B cell (primary cell): ENCODE measurements around the gene ADGRA1. TPM values are rescaled to one million over a fixed set of nuclear protein-coding genes. Genes with fewer than 3 reads are reported as not detected.

Experiments used
- ATAC-seq: fragments of 200-7000 bp; cut with Tn5 transposase; one replicate; pipeline ENCODE4 v1.10.0; 2021; ENCODE audit warnings: low read depth, mild to moderate bottlenecking, moderate number of reproducible peaks, moderate library complexity
- CTCF ChIA-PET: fragments of 350-600 bp; sonication (Branson Sonifier 250); formaldehyde crosslinking; loops from one replicate; lab custom pipeline; 2021; ENCODE audit warnings: antibody characterized with exemption, inconsistent platforms; lab: Charles Lee
- POLR2A ChIA-PET: fragments of 350-600 bp; sonication (Branson Sonifier 250); formaldehyde crosslinking; loops from one replicate; lab custom pipeline; 2021; ENCODE audit warnings: antibody characterized with exemption; lab: Charles Lee
- DNase-seq: peaks from one replicate; pipeline ENCODE4 v3.0.0; 2013
- H2AFZ ChIP-seq: 2 replicates; pipeline ENCODE4 v1.6.1; 2012; ENCODE audit warnings: mild to moderate bottlenecking, low read depth, low read length; ENCODE audit not compliant: insufficient read depth, poor library complexity, severe bottlenecking
- H3K27ac ChIP-seq, 2 donors: 1 replicate in 1 of 2; 2 replicates in 1 of 2; pipeline ENCODE4 v1.5.1; 2012 to 2013; ENCODE audit warnings: low read length in 2 of 2, mild to moderate bottlenecking in 2 of 2, moderate library complexity in 1 of 2
- H3K27me3 ChIP-seq, 4 experiments: fragments of 200-600 bp in 1 of 4; sonication (generic) in 1 of 4; replicated peaks in 1 of 4; 1 replicate in 2 of 4; 2 replicates in 2 of 4; pipeline versions ENCODE4 v1.6.1 to v1.7.0; 2013 to 2016; ENCODE audit warnings: low read length in 3 of 4, mild to moderate bottlenecking in 2 of 4, mixed read lengths in 1 of 4, moderate library complexity in 1 of 4; ENCODE audit not compliant: insufficient read depth in 4 of 4, control insufficient read depth in 3 of 4; ENCODE audit errors: control extremely low read depth in 1 of 4
- H3K36me3 ChIP-seq, 2 experiments: replicated peaks in 1 of 2; 1 replicate in 1 of 2; 2 replicates in 1 of 2; pipeline versions ENCODE4 v1.6.1 to v1.7.1; 2013; ENCODE audit warnings: low read length in 1 of 2; ENCODE audit not compliant: insufficient read depth in 2 of 2, control insufficient read depth in 1 of 2; ENCODE audit errors: control extremely low read depth in 1 of 2, extremely low read depth in 1 of 2
- H3K4me1 ChIP-seq, 2 donors: fragments of 200-600 bp in 1 of 2; sonication (generic) in 1 of 2; 1 replicate in 1 of 2; 2 replicates in 1 of 2; pipeline versions ENCODE4 v1.5.1 to v1.6.1; 2013 to 2017; ENCODE audit warnings: low read length in 2 of 2; ENCODE audit not compliant: control insufficient read depth in 2 of 2, insufficient read depth in 2 of 2
- H3K4me2 ChIP-seq: replicated peaks from 2 replicates; pipeline ENCODE3; 2012; ENCODE audit warnings: mild to moderate bottlenecking, low read depth, low read length; ENCODE audit not compliant: poor library complexity, severe bottlenecking
- H3K4me3 ChIP-seq, 5 experiments: fragments of 200-600 bp in 1 of 5; sonication (generic) in 1 of 5; 1 replicate in 3 of 5; 2 replicates in 2 of 5; pipeline versions ENCODE4 v1.5.1 to v1.7.0; 2011 to 2016; ENCODE audit warnings: low read length in 4 of 5, mild to moderate bottlenecking in 4 of 5, low read depth in 2 of 5, control low read depth in 1 of 5, moderate library complexity in 1 of 5; ENCODE audit not compliant: insufficient read depth in 1 of 5; ENCODE audit errors: control extremely low read depth in 1 of 5, extremely low read depth in 1 of 5
- H3K79me2 ChIP-seq: fragments of 200-600 bp; sonication (generic); one replicate; pipeline ENCODE4 v1.6.0; 2016; ENCODE audit warnings: low read length; ENCODE audit not compliant: control insufficient read depth, insufficient read depth
- H3K9ac ChIP-seq: fragments of 200-600 bp; sonication (generic); 2 replicates; pipeline ENCODE4 v1.6.1; 2017; ENCODE audit warnings: mild to moderate bottlenecking, low read length, moderate library complexity
- H3K9me3 ChIP-seq, 3 donors: one replicate each; pipeline versions ENCODE4 v1.6.1 to v1.7.1; 2013; ENCODE audit warnings: low read length in 2 of 3; ENCODE audit not compliant: control insufficient read depth in 2 of 3, insufficient read depth in 1 of 3; ENCODE audit errors: control extremely low read depth in 1 of 3
- H4K20me1 ChIP-seq: 2 replicates; pipeline ENCODE4 v1.6.0; 2012; ENCODE audit warnings: mild to moderate bottlenecking, low read length; ENCODE audit not compliant: insufficient read depth, control insufficient read depth, poor library complexity, severe bottlenecking
- H3K27ac Mint-ChIP-seq: one replicate; pipeline ENCODE4 v1.8.0; 2021; ENCODE audit warnings: mixed read lengths
- H3K27me3 Mint-ChIP-seq: one replicate; pipeline ENCODE4 v1.8.0; 2021; ENCODE audit warnings: mixed read lengths
- H3K4me1 Mint-ChIP-seq: one replicate; pipeline ENCODE4 v1.8.0; 2021; ENCODE audit warnings: mixed read lengths
- H3K4me3 Mint-ChIP-seq: one replicate; pipeline ENCODE4 v1.8.0; 2021; ENCODE audit warnings: mixed read lengths
- H3K9me3 Mint-ChIP-seq: one replicate; pipeline ENCODE4 v1.8.0; 2022; ENCODE audit warnings: mixed read lengths; ENCODE audit not compliant: insufficient read depth
- EZH2 ChIP-seq: IDR thresholded peaks from 2 replicates; pipeline ENCODE4 v1.6.1; 2012; ENCODE audit warnings: borderline replicate concordance, low read depth, mild to moderate bottlenecking, moderate library complexity, low read length; ENCODE audit not compliant: insufficient read depth, poor library complexity, severe bottlenecking
- WGBS: methylation state at CpG from one replicate; pipeline ENCODE4 v1.1.5; 2013; ENCODE audit warnings: missing lambda C conversion rate; ENCODE audit not compliant: insufficient coverage; 5-methylcytosine and 5-hydroxymethylcytosine counted together
- intact Hi-C: fragments of 100-400 bp; cut with micrococcal nuclease; formaldehyde crosslinking; loops from one replicate; pipeline ENCODE4 v1.10.0; 2022
- polyA plus RNA-seq: library from polyadenylated mRNA; depleted of rRNA; stranded (reverse); fragments of >200 nt; gene quantifications from 2 replicates; pipeline ENCODE4 v1.2.3, GENCODE V29; 2012
- total RNA-seq, 2 donors: library from RNA; stranded (reverse); fragments of 120-200 nt in 1 of 2; gene quantifications; 1 replicate in 1 of 2; 2 replicates in 1 of 2; pipeline versions ENCODE4 v1.2.3 to v1.2.4, GENCODE V29; 2013 to 2022
- TF ChIP-seq, protein P1 (sequence below): fragments of 200-600 bp; IDR thresholded peaks from one replicate; pipeline ENCODE4 v1.8.0; 2022; ENCODE audit warnings: antibody characterized with exemption, mild to moderate bottlenecking

The ADGRA1 gene
- total and polyA plus RNA-seq, 2 donors (not counting 1 experiment from before 2014, with no cell fraction given), result not detected

DNA sequence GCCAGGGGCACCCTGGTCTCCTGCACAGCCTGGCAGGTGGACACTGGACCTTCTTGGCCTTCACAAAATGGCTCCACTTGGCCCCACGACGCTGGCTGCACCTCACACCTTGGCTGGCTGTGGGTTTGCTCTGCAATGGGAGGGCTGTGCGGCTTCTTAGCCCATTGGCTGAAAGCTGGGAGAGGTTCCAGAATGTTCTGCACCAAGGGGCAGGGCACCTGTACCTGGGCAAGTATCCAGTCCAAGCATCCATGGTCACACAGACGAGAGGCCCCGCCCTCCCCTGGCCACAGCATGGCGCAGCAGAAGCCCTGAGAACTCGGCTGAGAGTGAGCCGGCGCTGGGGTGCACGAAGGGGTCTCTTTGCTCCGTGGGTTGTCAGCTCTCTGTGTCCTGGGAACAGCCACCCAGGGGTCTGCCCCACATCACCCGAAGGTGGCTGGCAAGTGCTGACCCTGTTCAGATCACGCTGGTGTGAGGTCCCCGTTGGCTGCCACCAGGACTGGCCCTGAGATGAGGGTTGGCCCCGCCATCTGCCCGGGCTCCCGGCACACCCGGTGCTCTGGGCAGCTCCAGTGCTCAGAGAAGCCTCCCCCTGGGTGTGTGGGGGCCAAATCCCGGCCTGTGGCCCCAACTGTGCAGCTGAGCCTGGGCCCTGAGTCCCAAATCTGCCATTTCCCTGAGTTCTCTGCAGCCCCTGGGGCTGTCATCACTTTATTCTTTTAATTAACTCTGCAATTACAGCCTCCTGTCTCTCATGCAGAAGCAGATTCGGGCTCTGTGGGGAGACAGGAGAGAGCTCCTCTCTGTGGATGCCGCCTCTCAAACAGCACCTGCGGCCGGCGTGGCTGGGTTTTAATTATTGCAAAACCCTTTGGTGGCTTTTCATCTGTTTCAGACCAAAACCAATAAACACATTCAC lies 19.4 kb upstream of the ADGRA1 start:
- H3K27me3 Mint-ChIP-seq, result no peaks in the 10 kb centered on the region
- no peak overlapping the region for H3K9ac ChIP-seq
- H3K4me3 Mint-ChIP-seq, result no peak overlapping the region
- no peak overlapping the region for H3K4me2 ChIP-seq
- no peaks in the 10 kb centered on the region for H3K36me3 ChIP-seq
- no peaks in the 10 kb centered on the region for H3K4me1 ChIP-seq
- WGBS, result 84% methylated on average over 24 of the region's 24 CpGs
- no peak for DNase-seq
- H3K27ac Mint-ChIP-seq, result no peak overlapping the region
- H2AFZ ChIP-seq, result no peak overlapping the region
- H3K27ac ChIP-seq, result no peak overlapping the region
- no peak overlapping the region for H3K4me3 ChIP-seq
- no peaks in the 10 kb centered on the region for H3K27me3 ChIP-seq
- H4K20me1 ChIP-seq, result no peaks in the 10 kb centered on the region
- intact Hi-C loops, result no loop called here
- ChIA-PET POLR2A (no interaction called here), CTCF (no interaction called here)
- TF ChIP-seq, protein P1, sequence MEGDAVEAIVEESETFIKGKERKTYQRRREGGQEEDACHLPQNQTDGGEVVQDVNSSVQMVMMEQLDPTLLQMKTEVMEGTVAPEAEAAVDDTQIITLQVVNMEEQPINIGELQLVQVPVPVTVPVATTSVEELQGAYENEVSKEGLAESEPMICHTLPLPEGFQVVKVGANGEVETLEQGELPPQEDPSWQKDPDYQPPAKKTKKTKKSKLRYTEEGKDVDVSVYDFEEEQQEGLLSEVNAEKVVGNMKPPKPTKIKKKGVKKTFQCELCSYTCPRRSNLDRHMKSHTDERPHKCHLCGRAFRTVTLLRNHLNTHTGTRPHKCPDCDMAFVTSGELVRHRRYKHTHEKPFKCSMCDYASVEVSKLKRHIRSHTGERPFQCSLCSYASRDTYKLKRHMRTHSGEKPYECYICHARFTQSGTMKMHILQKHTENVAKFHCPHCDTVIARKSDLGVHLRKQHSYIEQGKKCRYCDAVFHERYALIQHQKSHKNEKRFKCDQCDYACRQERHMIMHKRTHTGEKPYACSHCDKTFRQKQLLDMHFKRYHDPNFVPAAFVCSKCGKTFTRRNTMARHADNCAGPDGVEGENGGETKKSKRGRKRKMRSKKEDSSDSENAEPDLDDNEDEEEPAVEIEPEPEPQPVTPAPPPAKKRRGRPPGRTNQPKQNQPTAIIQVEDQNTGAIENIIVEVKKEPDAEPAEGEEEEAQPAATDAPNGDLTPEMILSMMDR, result no peak
- no peak for TF ChIP-seq EZH2
- H3K4me1 Mint-ChIP-seq, result no peaks in the 10 kb centered on the region
- no peaks in the 10 kb centered on the region for H3K79me2 ChIP-seq
- H3K9me3 ChIP-seq, result peaks cover 0 to 8% (median 0%) of the 10 kb centered on the region in 3 donors
- no peak for ATAC-seq
- no peaks in the 10 kb centered on the region for H3K9me3 Mint-ChIP-seq

DNA sequence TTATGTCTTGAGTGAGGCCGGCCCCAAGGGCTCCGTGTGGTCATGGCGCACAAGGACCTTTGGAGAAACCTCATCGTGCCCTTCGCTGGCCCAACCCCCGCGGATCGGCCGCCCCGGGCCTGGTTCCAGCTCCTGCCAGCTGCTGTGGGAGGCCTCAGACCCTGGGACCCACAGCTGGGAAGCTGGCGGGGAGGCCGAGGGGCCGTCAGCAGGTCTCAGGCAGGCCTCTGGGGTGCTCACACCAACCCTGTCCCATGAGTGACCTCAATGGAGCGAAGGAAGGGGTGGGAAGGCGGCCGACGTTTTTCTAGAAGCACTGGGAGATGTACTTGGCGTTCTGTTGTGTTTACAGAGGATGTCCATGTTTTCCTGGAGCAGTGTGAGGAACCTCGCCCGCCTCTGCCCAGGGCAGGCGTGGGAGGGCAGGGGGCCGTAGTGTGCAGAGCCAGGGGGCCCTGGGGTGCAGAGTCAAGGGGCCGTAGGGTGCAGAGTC lies 18.6 kb upstream of the ADGRA1 start:
- no peak for DNase-seq
- H3K4me3 ChIP-seq, result no peak overlapping the region
- ChIA-PET POLR2A (no interaction called here), CTCF (no interaction called here)
- H3K4me1 ChIP-seq, result no peaks in the 10 kb centered on the region
- Mint-ChIP-seq H3K4me1 (no peaks in the 10 kb centered on the region), H3K27ac (no peak overlapping the region), H3K27me3 (no peaks in the 10 kb centered on the region), H3K9me3 (no peaks in the 10 kb centered on the region), H3K4me3 (no peak overlapping the region)
- H2AFZ ChIP-seq, result no peak overlapping the region
- TF ChIP-seq EZH2, result no peak
- TF ChIP-seq, protein P1, result no peak
- H3K9ac ChIP-seq, result no peak overlapping the region
- 88% methylated on average over 21 of the region's 23 CpGs for WGBS
- no peak overlapping the region for H3K4me2 ChIP-seq
- no peak for ATAC-seq
- peaks cover 0 to 8% (median 0%) of the 10 kb centered on the region in 3 donors for H3K9me3 ChIP-seq
- H3K79me2 ChIP-seq, result no peaks in the 10 kb centered on the region
- intact Hi-C loops, result no loop called here
- H3K27me3 ChIP-seq, result no peaks in the 10 kb centered on the region
- no peaks in the 10 kb centered on the region for H3K36me3 ChIP-seq
- no peaks in the 10 kb centered on the region for H4K20me1 ChIP-seq
- H3K27ac ChIP-seq, result no peak overlapping the region
